Adipose tissue (tissue), 3 donors: Measurements from ENCODE around the gene GALNT17. TPM values are rescaled to one million over a fixed set of nuclear protein-coding genes. Genes with fewer than 3 reads are reported as not detected.

Experiments used
- H3K27ac ChIP-seq: one replicate; pipeline ENCODE4 v1.5.1; 2013; ENCODE audit warnings: low read depth, low read length
- WGBS, 3 donors: extraction: QIAGEN DNeasy Blood & Tissue Kit; methylation state at CpG; one replicate each; pipeline ENCODE4 v1.1.7; 2013; 5-methylcytosine and 5-hydroxymethylcytosine counted together
- polyA plus RNA-seq, 3 donors: library from polyadenylated mRNA; stranded (reverse); fragments of 200-250 nt; gene quantifications; one replicate each; pipeline ENCODE4 v1.2.3, GENCODE V29; 2013
- donor health status: healthy with polysubstance abuse.
- donor health status: Bipolar disorder and iron deficiency.
- donor health status: healthy.

GALNT17 gene
- polyA plus RNA-seq, 3 donors = 1.1 to 2.1 (median 1.7) TPM

DNA sequence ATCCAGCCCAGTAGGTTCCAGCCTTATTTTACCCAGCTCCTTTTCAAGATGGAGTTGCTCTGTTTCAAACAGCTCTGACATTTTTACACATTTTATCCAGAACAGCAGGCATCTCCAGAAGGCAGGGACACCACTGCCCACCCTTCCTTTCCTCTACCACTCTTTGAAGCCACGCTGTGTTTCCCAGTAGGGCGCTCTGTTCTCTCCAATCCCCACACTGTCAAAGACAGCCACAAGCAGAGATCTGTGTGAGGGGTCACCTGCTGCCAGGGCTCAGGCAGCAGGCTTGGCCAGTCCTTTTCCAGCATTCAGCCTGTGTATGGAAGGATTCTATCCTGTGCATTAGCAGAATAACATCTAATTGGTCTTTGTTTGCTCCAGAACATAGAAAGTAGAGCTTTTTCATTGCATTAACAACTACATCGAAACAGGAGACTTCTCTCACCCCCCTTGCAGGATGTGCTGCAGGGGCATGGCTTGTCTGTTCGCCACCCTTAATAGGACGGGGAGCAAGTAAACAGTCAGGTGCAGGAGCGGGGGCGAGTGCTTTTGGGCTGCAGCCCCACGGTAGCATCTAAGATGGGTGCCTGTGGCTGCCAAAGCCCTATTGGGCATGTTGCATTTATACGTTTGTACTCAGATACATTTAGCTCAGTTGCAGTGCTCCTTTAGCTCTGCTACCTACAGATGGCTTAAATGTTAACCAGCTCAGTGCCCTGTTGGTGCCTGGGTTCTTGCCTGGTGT is 326.1 kb downstream of the GALNT17 start:
- H3K27ac ChIP-seq = no peak overlapping the region
- 49 to 52% (median 50%) methylated on average over 9 of the region's 9 CpGs for WGBS, 3 donors

DNA sequence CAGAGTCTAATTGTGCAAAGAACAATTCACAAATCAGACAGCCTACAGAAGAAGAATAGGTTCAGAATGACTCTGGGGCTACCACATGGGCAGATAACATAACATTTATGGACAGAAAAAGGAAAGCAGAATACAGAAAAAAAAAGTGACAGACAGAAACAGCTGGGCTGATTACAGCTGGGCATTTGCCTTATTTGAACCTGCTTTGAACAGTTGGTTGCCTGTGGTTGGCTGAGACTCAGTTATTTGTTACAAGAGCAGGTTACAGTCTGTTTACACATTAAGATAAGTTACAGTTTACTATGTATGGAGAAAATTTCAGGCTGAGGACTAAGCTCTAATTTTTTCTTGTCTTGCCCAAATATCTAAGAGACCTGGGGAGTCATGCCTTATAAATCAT is 327.2 kb downstream of the GALNT17 start:
- H3K27ac ChIP-seq = no peak overlapping the region

DNA sequence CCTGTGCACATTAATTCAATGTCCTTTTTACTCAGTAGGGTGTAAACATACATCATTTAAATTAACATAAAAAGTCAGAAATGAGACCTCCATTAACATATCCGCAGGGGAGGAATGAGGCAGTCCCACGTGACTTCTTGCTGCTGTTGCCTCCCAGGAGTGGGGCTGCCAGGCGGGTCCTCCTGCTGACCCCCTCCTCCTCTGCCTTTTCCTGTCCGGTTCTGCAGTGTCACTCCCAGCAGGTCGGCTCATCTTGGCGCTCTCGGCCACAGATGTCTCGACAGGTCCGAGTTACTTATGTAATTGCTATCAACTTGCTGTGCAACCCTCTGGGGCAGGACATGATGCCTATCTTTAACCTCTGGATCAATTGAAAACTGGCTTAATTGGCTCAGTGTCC is 329.6 kb downstream of the GALNT17 start:
- 71 to 89% (median 76%) methylated on average over 9 of the region's 9 CpGs for WGBS, 3 donors
- no peak overlapping the region for H3K27ac ChIP-seq

DNA sequence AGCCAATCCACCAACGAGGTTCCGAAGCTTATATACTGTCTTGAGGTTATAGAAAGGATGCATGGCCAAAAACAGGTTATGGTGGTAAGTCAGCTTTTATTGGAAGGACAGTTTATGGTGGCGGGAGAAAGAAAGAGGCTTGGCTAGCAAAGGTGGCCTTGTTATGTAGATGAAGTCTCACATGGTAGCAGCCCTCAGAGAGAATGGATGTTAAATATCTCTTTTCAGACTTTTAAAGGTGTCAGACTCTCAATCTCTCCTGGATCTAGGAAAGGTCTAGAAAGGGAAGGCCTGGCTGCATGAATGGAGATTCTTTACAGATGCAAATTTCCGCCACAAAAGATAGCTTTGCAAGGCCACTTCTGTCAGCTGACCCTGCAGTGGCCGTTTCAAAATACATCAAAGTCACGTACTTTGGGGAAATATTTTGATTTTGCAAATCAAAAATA is 333.8 kb downstream of the GALNT17 start:
- WGBS, 3 donors = 62 to 75% (median 71%) methylated on average over 6 of the region's 6 CpGs
- H3K27ac ChIP-seq = no peak overlapping the region

DNA sequence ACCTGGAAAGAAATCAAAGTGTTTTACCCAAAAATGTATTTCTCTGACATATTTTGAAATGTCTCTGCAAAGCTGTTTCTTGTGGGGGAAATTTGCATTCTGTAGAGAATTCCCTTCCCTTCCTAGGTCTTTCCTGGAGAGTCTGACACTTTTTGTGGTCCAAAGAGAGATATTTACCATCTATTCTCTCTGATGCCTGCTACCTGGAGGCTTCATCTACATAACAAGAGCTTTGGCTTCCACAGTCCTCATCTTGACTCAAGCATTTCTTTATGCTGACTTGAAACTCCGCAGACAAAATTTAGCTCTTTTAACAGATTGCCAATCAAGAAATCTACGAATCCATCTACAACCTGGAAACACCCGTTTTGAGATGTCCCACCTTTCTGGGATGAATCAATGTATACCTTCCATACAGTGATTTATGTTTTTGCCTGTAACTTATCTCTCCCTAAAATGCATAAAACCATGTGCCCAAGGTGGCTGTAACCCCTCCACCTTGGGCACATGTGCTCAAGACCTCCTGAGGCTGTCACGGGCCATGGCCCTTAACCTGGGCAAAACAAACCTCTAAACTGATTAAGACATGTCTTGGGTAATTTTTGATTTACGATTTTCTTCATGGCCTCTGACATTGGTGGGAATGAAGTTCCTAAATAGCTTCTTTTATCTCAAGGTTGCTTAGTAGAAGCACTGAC is 334.7 kb downstream of the GALNT17 start:
- 62 to 80% (median 68%) methylated on average over 5 of the region's 5 CpGs for WGBS, 3 donors
- no peak overlapping the region for H3K27ac ChIP-seq

DNA sequence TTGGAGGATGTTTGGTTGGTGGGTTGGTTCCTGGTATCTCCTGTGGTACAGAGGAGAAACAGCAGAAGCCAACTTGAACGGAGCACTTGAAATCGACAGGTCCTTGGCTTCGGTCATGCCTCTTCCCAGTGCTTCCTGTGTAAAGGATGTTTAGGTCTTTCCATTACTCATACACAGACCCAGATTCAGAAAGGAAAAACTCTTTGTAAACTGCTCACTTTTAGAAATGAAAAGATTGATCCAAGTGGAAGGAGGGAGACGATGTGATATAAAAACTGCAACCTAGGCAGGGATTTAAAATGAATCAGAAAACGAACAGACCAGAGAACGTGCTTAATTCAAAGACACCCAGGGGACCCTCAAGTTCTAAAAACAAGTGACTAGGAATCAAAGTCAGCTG is 338.4 kb downstream of the GALNT17 start:
- 51 to 81% (median 63%) methylated on average over 6 of the region's 6 CpGs for WGBS, 3 donors
- H3K27ac ChIP-seq = no peak overlapping the region

DNA sequence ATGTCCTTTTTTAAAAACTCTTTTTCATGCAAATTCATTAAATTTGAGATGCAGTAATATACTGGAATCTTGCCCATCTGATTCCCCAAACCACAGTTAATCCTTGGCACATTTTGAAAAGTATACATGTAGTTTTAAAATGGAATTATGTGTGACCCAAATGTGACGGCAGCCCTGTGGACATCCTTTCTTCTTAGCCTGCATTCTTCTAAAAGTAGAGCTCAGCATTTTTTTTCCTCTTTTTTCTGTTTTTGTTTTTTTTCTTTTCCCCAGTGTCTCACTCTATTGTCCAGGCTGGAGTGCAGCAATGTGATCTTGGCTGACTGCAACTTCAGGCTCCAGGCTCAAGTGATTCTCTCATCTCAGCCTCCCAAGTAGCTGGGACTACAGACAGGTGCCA is 338.9 kb downstream of the GALNT17 start:
- H3K27ac ChIP-seq = no peak overlapping the region
- 33 to 71% (median 69%) methylated on average over 1 of the region's 1 CpG for WGBS, 3 donors

DNA sequence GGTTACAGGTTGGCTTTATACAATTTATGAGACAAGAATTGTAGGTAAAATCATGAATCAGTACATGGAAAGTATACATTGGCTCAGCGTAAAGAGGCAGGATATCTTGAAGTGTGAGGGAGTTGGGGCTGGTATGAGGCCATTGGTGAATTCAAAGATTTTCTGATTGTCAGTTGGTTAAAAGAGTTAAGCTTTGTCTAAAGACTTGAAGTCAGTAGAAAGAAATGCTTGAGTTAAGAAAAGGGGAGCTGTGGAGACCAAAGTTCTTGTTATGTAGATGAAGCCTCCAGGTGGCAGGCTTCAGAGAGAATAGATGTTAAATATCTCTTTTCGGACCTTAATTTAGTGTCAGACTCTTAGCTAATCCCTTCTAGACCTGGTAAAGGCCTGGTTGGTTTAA is 341.0 kb downstream of the GALNT17 start:
- 86 to 97% (median 96%) methylated on average over 2 of the region's 2 CpGs for WGBS, 3 donors

DNA sequence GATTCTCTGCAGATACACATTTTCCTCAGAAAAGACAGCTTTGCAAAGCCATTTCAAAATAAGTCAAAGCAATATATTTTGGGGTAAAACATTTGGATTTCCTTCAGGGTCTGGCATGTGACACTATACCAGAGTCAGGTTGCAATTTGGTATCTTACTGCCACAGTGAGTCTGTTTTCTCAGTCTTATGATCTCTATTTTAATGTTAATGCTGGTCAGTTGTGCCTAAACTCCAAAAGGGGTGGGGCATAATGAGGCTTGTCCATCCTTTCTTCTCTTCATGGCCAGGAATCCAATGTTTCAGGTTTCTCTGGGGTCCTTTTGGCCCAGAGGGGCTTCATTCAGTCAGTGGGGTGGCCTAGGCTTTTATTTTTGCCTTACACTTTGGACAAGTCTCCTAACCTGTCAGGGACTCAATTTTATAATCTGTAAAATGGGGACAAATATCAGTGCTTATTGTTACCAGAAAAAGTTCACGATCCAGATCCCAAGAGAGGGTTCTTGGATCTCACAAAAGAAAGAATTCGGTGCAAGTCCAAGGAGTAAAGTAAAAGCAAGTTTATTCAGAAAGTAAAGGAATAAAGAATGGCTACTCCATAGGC is 341.5 kb downstream of the GALNT17 start:
- WGBS, 3 donors = 80 to 94% (median 82%) methylated on average over 2 of the region's 2 CpGs
- H3K27ac ChIP-seq = no peak overlapping the region

More for the DNA sequence above, 341.0 kb downstream of the GALNT17 start:
- H3K27ac ChIP-seq = no peak overlapping the region

DNA sequence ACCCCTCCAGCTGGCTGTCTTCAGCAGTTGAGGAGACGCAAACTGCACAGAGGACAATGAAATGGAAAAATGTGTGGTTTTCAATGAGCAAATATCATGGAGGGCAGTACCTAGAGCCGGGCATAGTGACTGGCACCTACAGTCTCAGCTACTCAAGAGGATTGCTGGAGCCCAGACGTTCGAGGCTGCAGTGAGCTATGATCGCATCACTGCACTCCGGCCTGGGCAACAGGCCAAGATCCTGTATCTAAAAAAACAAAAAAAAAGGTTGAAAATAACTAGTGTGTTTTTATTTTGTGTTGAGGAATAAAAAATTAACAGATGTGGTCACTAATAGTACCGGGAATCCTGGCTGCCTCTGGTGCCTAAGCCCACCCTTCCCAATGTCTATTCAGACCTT is 345.5 kb downstream of the GALNT17 start:
- no peak overlapping the region for H3K27ac ChIP-seq
- WGBS, 3 donors = 59 to 71% (median 68%) methylated on average over 7 of the region's 7 CpGs

DNA sequence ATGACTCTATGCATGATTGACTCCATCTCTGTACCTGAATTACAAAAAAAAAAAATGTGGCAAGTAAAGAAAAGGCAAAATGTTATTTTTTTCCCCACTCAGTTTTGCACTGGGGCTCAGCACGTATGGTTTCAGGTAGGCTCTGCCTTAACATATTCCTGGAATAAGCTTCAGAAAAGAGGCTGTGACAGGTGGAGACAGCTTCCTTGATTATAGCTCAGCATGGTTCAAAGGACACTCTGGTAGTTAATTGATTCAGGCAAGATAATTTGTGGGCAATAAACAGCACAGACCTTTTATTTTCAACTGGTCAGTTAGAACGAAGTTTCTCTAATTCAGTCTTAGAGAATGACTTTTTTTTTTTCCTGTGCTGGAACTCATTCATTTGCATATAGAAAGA is 347.3 kb downstream of the GALNT17 start:
- WGBS, 3 donors = 38 to 77% (median 77%) methylated on average over 2 of the region's 2 CpGs
- no peak overlapping the region for H3K27ac ChIP-seq

DNA sequence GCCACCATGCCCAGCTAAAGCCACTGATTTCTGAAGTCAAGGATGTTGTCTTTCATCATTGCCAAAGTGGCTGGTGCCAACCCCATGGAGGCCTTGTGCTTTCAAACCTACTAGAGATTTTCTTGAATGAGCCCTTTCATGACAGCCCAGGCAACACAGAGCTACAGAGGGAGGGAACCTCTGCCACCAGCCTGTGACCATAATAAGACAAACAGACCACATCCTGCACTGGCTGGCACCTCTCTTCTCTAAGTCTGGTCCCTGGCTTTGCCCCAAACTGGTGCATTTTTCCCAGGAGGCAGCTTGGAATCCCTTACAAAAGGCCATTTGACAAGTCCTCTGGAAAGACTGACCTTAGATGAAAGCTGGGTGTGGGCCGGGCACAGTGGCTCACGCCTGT is 348.8 kb downstream of the GALNT17 start:
- 84 to 94% (median 89%) methylated on average over 2 of the region's 2 CpGs for WGBS, 3 donors

DNA sequence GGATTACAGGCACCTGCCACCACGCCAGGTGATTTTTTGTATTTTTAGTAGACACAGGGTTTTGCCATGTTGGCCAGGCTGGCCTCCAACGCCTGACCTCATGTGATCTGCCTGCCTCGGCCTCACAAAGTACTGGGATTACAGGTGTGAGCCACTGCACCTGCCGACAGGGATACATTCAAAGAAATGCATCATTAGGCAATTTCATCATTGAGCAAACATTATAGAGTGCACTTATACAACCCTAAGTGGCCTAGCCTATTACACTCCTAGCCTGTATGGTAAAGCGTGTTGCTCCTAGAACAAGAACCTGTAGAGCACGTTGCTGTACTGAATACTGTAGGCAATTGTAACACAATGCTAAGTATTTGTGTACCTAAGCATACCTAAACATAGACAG is 350.3 kb downstream of the GALNT17 start:
- WGBS, 3 donors = 83 to 92% (median 92%) methylated on average over 6 of the region's 6 CpGs
- no peak overlapping the region for H3K27ac ChIP-seq

More for the DNA sequence above, 348.8 kb downstream of the GALNT17 start:
- H3K27ac ChIP-seq = no peak overlapping the region

DNA sequence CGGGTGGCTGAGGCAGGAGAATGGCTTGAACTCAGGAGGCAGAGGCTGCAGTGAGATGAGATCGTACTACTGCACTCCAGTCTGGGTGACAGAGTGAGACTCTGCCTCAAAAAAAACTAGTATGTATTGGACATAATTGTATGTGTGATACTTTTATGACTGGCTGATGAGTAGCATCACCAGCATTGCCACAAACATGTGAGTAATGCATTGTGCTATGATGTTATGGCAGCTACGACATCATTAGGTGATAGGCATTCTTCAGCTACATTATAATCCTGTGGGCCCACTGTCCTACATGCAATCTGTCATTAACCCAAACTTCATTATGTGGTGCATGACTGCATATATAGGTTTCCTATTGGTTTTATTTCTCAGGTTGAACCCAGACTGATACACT is 352.4 kb downstream of the GALNT17 start:
- 90 to 93% (median 91%) methylated on average over 3 of the region's 3 CpGs for WGBS, 3 donors
- no peak overlapping the region for H3K27ac ChIP-seq

DNA sequence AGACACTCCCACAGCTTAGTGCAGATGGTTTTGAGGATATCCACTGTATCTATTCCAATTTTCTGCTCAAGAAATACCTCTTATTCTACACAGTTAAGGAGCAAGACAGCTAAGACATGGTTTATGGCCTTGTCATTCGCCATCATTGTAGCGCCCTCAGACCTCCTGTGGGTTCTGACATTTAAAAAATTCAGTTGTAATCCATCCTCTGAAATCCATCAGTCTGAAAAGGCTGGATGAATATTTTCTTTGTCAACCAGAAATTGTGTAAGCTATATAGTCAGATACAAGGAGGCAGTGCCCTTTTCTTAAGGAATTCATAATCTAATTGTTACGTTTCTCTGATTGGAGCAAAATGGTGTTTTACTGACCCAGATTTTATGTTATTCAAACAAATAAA is 353.6 kb downstream of the GALNT17 start:
- WGBS, 3 donors = 87 to 95% (median 95%) methylated on average over 3 of the region's 3 CpGs
- no peak overlapping the region for H3K27ac ChIP-seq

DNA sequence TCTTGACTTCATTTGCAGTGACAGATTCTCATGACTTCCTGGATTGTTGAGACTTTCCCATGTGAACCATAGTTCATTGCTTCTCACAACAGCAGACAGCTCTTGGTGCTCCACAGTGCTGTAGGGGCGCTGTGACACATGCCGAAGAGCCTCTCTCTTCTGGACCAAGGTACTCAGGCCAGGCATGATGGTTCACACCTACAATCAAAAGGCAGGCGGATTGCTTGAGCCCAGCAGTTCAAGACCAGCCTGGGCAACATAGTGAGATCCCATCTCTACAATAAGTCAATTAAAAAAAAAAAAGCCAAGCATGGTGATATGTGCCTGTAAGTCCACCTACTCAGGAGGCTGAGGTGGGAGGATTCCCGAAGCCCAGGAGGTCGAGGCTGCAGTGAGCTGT is 354.5 kb downstream of the GALNT17 start:
- H3K27ac ChIP-seq = no peak overlapping the region
- WGBS, 3 donors = 82 to 92% (median 88%) methylated on average over 5 of the region's 5 CpGs

DNA sequence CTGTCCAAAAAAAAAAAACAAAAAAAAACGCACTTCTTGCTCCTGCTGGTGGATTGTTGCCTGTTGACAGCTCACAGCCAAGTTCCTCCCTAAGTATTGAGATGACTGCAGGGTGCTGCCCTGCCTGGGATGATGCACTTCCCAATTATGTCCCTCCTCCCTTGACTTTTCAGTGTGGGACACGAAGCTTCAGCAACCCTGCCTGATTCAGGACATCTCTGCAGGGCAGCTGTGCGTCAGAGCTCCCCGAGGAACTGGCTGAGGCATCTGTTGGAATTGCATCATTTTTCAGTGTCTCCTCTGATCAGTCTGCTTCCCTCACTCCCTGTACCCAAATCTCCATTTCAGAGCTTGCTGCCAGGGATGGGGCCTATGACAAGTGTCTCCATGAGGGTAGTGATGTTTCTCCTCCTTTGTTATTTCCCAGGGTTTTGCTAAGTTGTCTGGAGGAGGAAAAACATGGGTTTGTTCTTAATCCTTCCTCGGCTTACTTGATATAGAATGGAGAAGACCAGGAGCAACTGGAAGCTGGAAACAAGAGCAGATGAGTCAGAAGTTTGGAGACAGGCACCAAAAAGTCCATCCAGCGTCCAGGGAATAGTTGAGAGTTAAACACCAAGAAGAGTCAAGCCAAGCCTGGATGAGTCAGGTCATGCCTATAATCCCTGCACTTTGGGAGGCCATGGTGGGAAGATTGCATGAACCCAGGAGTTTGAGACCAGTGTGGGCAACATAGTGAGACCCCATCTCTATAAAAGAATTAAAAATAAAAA is 355.1 kb downstream of the GALNT17 start:
- whole genome bisulfite sequencing, 3 donors = 52 to 60% (median 54%) methylated on average over 6 of the region's 6 CpGs
- no peak overlapping the region for H3K27ac ChIP-seq

DNA sequence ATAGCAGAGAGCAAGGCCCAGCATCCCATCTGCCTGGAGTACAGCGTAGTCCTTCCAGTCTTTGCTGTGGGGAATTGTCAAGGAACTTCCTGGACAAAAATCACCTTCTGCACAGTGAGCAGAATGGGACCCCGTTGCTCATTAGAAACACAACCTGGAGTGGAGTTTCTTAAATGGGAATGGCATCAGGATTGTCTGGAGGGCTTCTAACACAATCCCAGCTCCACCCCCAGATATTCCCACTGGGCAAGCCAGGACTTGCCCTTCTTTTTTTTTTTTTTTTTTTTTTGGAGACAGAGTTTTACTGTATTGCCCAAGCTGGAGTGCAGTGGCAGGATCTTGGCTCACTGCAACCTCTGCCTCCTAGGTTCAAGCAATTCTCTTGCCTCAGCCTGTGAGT is 356.4 kb downstream of the GALNT17 start:
- WGBS, 3 donors = 66 to 81% (median 66%) methylated on average over 2 of the region's 2 CpGs
- H3K27ac ChIP-seq = no peak overlapping the region

DNA sequence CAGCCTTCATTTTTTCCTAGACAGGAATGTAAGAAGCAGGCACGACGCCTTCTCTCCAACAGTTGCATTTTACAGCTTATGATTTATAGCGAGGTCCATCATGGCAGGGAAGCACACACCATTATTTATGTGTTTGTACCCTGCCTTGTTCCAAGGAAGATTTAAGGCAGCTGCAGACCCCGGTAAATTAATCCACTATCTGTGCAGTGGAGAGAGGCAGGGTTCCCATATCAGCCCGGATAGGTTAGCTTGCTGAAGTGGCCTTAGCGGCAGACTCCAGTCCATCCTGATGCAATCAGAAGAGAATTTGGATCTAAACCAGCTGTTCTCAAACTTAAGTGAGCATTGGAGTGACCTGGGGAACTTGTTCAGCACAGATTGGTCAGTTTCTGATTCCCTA is 359.4 kb downstream of the GALNT17 start:
- H3K27ac ChIP-seq = no peak overlapping the region
- 75 to 90% (median 79%) methylated on average over 6 of the region's 6 CpGs for WGBS, 3 donors
